NT2/D1 (cell line): Measurements from ENCODE around the gene SHISAL1.

Experiments used
- SUZ12 ChIP-seq: IDR thresholded peaks from 2 replicates; pipeline ENCODE4 v1.6.1; 2011; ENCODE audit not compliant: insufficient read length, insufficient read depth; ENCODE audit errors: extremely low read depth
- YY1 ChIP-seq: IDR thresholded peaks from 2 replicates; pipeline ENCODE4 v1.6.1; 2011; ENCODE audit not compliant: insufficient read length, insufficient read depth
- ZNF274 ChIP-seq: IDR thresholded peaks from 2 replicates; pipeline ENCODE4 v1.6.1; 2011; ENCODE audit warnings: mild to moderate bottlenecking, low read depth, low read length

GRCh38 chr22:44354288-44354687 lies 41.5 kb upstream of the SHISAL1 start:
- TF ChIP-seq ZNF274 (no peak), YY1 (no peak), SUZ12 (no peak)
